ENCODE measurements around the gene STK11IP. TPM values are rescaled to one million over a fixed set of nuclear protein-coding genes. Genes with fewer than 3 reads are reported as not detected.

Gene STK11IP
- total and polyA plus RNA-seq, 2 of the 13 experiments (the other 11 are each of a cell fraction or from before 2014, with no cell fraction given): 12.8 to 24.0 TPM

GRCh38 chr2:219571311-219572236 lies 26.1 kb upstream of the STK11IP start, which contains the start of gene OBSL1 (continued):
- peak; percentile 58; the same call in 1 of the 2 replicates for TF ChIP-seq EEA1 (CRISPR knock-in tag; IDR thresholded peaks at IDR 0.05; ENCODE audit: borderline replicate concordance)
- TF ChIP-seq AKAP8 (CRISPR knock-in tag; IDR thresholded peaks at IDR 0.05): no peak; the same call in 1 of the 2 replicates
- peak; percentile 79; the same call in 1 of the 2 replicates for TF ChIP-seq ZNF616 (CRISPR knock-in tag; IDR thresholded peaks at IDR 0.05; ENCODE audit: low read depth)
- TF ChIP-seq, protein P1, sequence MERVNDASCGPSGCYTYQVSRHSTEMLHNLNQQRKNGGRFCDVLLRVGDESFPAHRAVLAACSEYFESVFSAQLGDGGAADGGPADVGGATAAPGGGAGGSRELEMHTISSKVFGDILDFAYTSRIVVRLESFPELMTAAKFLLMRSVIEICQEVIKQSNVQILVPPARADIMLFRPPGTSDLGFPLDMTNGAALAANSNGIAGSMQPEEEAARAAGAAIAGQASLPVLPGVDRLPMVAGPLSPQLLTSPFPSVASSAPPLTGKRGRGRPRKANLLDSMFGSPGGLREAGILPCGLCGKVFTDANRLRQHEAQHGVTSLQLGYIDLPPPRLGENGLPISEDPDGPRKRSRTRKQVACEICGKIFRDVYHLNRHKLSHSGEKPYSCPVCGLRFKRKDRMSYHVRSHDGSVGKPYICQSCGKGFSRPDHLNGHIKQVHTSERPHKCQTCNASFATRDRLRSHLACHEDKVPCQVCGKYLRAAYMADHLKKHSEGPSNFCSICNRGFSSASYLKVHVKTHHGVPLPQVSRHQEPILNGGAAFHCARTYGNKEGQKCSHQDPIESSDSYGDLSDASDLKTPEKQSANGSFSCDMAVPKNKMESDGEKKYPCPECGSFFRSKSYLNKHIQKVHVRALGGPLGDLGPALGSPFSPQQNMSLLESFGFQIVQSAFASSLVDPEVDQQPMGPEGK (CRISPR knock-in tag; IDR thresholded peaks at IDR 0.05): peak; percentile 87
- TF ChIP-seq CREM (IDR thresholded peaks at IDR 0.05): peak; percentile 78
- TF ChIP-seq CREM (CRISPR knock-in tag; IDR thresholded peaks at IDR 0.05): no peak
- peak; percentile 88; the same call in 1 of the 2 replicates for TF ChIP-seq ZNF776 (CRISPR knock-in tag; IDR thresholded peaks at IDR 0.05)
- TF ChIP-seq TEF (CRISPR knock-in tag; IDR thresholded peaks at IDR 0.05): no peak; the same call in 1 of the 2 replicates
- no peak; the same call in none of the 2 replicates for TF ChIP-seq ZMYM4 (CRISPR knock-in tag; IDR thresholded peaks at IDR 0.05)
- peak; percentile 99 for TF ChIP-seq PHF21A (CRISPR knock-in tag; IDR thresholded peaks at IDR 0.05)
- no peak for TF ChIP-seq THAP7 (CRISPR knock-in tag; IDR thresholded peaks at IDR 0.05)
- TF ChIP-seq, protein P2, sequence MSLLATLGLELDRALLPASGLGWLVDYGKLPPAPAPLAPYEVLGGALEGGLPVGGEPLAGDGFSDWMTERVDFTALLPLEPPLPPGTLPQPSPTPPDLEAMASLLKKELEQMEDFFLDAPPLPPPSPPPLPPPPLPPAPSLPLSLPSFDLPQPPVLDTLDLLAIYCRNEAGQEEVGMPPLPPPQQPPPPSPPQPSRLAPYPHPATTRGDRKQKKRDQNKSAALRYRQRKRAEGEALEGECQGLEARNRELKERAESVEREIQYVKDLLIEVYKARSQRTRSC (CRISPR knock-in tag; IDR thresholded peaks at IDR 0.05; ENCODE audit: low read depth): peak; percentile 80; the same call in 1 of the 2 replicates
- TF ChIP-seq HDAC2 (CRISPR knock-in tag; IDR thresholded peaks at IDR 0.05): peak; percentile 77
- TF ChIP-seq CEBPB (IDR thresholded peaks at IDR 0.05; ENCODE audit: borderline replicate concordance, low read depth, low read length): no peak
- peak; percentile 68 for TF ChIP-seq ELF1 (CRISPR knock-in tag; IDR thresholded peaks at IDR 0.05)
- no peak for TF ChIP-seq ZNF83 (CRISPR knock-in tag; IDR thresholded peaks at IDR 0.05; ENCODE audit: borderline replicate concordance)
- peak; percentile 72 for TF ChIP-seq KDM2A (CRISPR knock-in tag; IDR thresholded peaks at IDR 0.05; ENCODE audit: borderline replicate concordance, low read depth)
- peak; percentile 71; the same call in 1 of the 2 replicates for TF ChIP-seq ZNF788 (CRISPR knock-in tag; IDR thresholded peaks at IDR 0.05; ENCODE audit: borderline replicate concordance)
- peak; percentile 71; the same call in 1 of the 2 replicates for TF ChIP-seq ZNF740 (CRISPR knock-in tag; IDR thresholded peaks at IDR 0.05)
- TF ChIP-seq, protein P3, sequence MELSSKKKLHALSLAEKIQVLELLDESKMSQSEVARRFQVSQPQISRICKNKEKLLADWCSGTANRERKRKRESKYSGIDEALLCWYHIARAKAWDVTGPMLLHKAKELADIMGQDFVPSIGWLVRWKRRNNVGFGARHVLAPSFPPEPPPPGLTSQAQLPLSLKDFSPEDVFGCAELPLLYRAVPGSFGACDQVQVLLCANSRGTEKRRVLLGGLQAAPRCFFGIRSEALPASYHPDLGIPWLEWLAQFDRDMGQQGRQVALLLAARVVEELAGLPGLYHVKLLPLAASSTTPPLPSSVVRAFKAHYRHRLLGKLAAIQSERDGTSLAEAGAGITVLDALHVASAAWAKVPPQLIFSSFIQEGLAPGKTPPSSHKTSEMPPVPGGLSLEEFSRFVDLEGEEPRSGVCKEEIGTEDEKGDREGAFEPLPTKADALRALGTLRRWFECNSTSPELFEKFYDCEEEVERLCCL (CRISPR knock-in tag; IDR thresholded peaks at IDR 0.05; ENCODE audit: borderline replicate concordance): no peak
- TF ChIP-seq ZNF180 (CRISPR knock-in tag; IDR thresholded peaks at IDR 0.05; ENCODE audit: borderline replicate concordance, low read depth): no peak
- peak; percentile 88; the same call in 1 of the 2 replicates for TF ChIP-seq ZNF101 (CRISPR knock-in tag; IDR thresholded peaks at IDR 0.05; ENCODE audit: borderline replicate concordance, low read depth)
- peak; percentile 20 for TF ChIP-seq ZNF431 (CRISPR knock-in tag; IDR thresholded peaks at IDR 0.05; ENCODE audit: borderline replicate concordance, low read depth)

Measured in HepG2 (cell line).